NOMO-1 treated with DMSO at 0.1 percent for 48 hours (cell line): ENCODE results near the gene DUSP23.

Source experiments
- DNase-seq: peaks from one replicate; lab custom pipeline; 2025; ENCODE audit not compliant: unreplicated experiment; lab: John Stamatoyannopoulos, UW

Gene DUSP23

GRCh38 chr1:159827102-159827490 lies 46.3 kb downstream of the DUSP23 start:
- no peak for DNase-seq

- no peak for DNase-seq
These were observed 46.8 kb downstream of the DUSP23 start for GRCh38 chr1:159827549-159827948.

DNA sequence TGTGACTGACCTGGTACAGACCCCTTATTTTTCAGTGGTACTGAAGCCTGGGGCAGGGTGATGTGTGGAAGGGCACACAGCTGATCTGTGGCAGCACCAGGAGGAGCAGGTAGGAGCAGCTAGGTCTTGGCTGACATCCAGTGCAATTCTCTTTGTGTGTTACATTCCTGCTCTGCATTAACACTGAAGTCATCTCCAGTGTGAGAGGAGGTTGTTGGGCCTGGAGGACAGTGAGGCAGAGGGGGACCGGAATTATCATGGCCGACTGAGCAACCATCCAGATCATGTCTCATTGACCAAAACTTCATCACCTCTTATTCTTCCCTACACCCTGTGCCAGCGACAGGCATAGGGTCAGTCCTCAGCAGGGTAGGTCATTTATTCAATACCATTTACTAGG lies 47.4 kb downstream of the DUSP23 start:
- DNase-seq = no peak

- DNase-seq = no peak
These were observed 48.0 kb downstream of the DUSP23 start for GRCh38 chr1:159828581-159829272.

DNA sequence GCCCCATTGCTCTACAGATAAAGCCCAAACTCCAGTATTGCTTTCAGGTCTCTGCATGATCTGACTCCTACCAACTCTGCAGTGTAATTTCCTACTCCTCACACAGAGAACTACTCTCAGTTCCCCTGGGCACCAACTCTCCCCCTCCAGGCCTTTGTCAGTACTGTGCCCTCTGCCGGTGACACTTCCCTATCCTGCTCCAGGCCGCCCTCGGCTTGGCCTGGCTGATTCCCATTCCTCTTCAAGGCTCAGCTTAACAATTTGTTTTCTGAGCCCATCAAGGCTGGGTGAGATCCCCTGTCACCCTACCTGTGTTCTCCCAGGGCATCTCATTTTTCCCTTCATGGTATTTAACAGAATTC lies 48.5 kb downstream of the DUSP23 start:
- peak; percentile 94 for DNase-seq

DNA sequence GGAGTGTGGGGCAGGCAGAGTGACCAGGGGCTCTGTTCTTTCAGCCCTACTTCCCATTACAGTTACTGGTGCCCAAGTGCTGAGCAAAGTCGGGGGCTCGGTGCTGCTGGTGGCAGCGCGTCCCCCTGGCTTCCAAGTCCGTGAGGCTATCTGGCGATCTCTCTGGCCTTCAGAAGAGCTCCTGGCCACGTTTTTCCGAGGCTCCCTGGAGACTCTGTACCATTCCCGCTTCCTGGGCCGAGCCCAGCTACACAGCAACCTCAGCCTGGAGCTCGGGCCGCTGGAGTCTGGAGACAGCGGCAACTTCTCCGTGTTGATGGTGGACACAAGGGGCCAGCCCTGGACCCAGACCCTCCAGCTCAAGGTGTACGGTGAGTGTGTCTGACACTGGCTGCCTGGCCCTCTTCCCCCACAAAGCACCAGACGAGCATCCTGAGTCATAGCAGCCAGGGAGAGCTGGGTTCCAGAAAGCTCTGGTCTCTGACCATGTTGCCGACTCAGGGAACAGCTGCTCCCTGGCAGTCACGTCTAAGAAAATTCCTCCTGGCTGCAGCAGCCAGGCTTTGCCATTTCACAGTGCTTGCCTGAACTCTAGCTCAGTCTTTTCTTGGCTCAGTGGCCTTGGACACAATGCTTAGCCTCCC lies 49.2 kb downstream of the DUSP23 start:
- no peak for DNase-seq

GRCh38 chr1:159830722-159831121 lies 50.0 kb downstream of the DUSP23 start:
- DNase-seq = no peak

DNA sequence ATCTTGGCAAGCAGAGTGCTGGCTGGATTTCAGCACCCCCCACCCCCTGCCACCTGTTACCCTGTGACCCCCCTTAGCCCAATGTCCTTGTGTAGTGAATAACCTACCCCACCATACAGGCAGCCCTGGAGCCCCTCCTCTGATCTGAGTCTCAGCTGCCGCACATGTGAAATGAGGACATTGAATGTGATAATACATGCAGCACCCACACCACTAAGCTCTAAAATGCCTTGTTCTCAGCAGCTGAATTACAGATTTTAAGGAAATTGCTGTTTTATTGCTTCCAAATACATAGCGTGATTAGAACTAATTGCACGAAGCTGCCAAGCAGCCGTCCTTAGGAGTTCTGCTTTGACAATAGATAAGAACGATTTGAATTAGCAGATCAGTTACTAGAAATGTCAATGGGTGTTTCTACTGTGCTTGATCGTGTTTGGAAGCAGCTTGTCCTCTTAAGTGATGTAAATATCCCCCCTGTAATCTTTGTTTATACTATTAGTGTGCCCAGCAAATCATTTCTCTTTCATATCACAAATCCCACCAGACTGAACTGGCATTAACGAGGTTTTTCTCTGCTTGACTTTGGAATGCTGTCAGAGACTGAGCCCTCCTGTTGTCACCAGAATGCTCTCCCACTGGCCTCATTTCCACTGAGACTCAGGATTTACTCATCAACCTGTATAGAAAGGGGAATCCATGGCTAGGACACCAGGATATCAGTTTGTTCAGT lies 50.8 kb downstream of the DUSP23 start:
- DNase-seq = no peak
